ENCODE data around the gene PTGER2.

The PTGER2 gene

GRCh38 chr14:52318062-52318461, 4.0 kb downstream of the PTGER2 start:
- H3K4me3 ChIP-seq (ENCODE audit: insufficient read length, low read depth): no peak overlapping the region
- H3K36me3 ChIP-seq (ENCODE audit: insufficient read depth, insufficient read length, low read length): no peaks in the 10 kb centered on the region
- peaks cover 42% of the 10 kb centered on the region for H3K27me3 ChIP-seq (ENCODE audit: insufficient read depth, insufficient read length)
- H3K9ac ChIP-seq (ENCODE audit: insufficient read length, low read depth): no peak overlapping the region
- no peak for DNase-seq (ENCODE audit: low read depth, low spot score)
- H3K4me1 ChIP-seq (ENCODE audit: insufficient read depth, insufficient read length): no peaks in the 10 kb centered on the region
- peaks cover 5% of the 10 kb centered on the region; the same call in 1 of the 2 replicates for H3K9me3 ChIP-seq (ENCODE audit: insufficient read depth, low read length)
- TF ChIP-seq YY1 (IDR thresholded peaks at IDR 0.05; ENCODE audit: insufficient read depth, insufficient read length) (no peak), ZNF274 (IDR thresholded peaks at IDR 0.05; ENCODE audit: low read depth, low read length) (no peak), SUZ12 (IDR thresholded peaks at IDR 0.05; ENCODE audit: extremely low read depth, insufficient read depth, insufficient read length) (no peak)

GRCh38 chr14:52318826-52319645, 4.9 kb downstream of the PTGER2 start:
- no peak for TF ChIP-seq ZNF274 (IDR thresholded peaks at IDR 0.05; ENCODE audit: low read depth, low read length)
- TF ChIP-seq SUZ12 (IDR thresholded peaks at IDR 0.05; ENCODE audit: extremely low read depth, insufficient read depth, insufficient read length): no peak
- TF ChIP-seq YY1 (IDR thresholded peaks at IDR 0.05; ENCODE audit: insufficient read depth, insufficient read length): no peak
- Histone ChIP-seq H3K9me3 (ENCODE audit: insufficient read depth, low read length) (peaks cover 11% of the 10 kb centered on the region; the same call in 1 of the 2 replicates), H3K4me1 (ENCODE audit: insufficient read depth, insufficient read length) (no peaks in the 10 kb centered on the region), H3K36me3 (ENCODE audit: insufficient read depth, insufficient read length, low read length) (no peaks in the 10 kb centered on the region), H3K27me3 (ENCODE audit: insufficient read depth, insufficient read length) (peaks cover 33% of the 10 kb centered on the region), H3K9ac (ENCODE audit: insufficient read length, low read depth) (no peak overlapping the region), H3K4me3 (ENCODE audit: insufficient read length, low read depth) (no peak overlapping the region)
- no peak for DNase-seq (ENCODE audit: low read depth, low spot score)

- Histone ChIP-seq H3K4me3 (ENCODE audit: insufficient read length, low read depth) (no peak overlapping the region), H3K4me1 (ENCODE audit: insufficient read depth, insufficient read length) (no peaks in the 10 kb centered on the region), H3K9me3 (ENCODE audit: insufficient read depth, low read length) (peaks cover 11% of the 10 kb centered on the region; the same call in 1 of the 2 replicates), H3K36me3 (ENCODE audit: insufficient read depth, insufficient read length, low read length) (no peaks in the 10 kb centered on the region), H3K9ac (ENCODE audit: insufficient read length, low read depth) (no peak overlapping the region), H3K27me3 (ENCODE audit: insufficient read depth, insufficient read length) (peaks cover 24% of the 10 kb centered on the region)
- no peak for DNase-seq (ENCODE audit: low read depth, low spot score)
- TF ChIP-seq ZNF274 (IDR thresholded peaks at IDR 0.05; ENCODE audit: low read depth, low read length) (no peak), SUZ12 (IDR thresholded peaks at IDR 0.05; ENCODE audit: extremely low read depth, insufficient read depth, insufficient read length) (no peak), YY1 (IDR thresholded peaks at IDR 0.05; ENCODE audit: insufficient read depth, insufficient read length) (no peak)
Observed at GRCh38 chr14:52319919-52320318, 5.8 kb downstream of the PTGER2 start.

GRCh38 chr14:52325126-52325525, 11.0 kb downstream of the PTGER2 start:
- peaks cover 11% of the 10 kb centered on the region; the same call in 1 of the 2 replicates for H3K9me3 ChIP-seq (ENCODE audit: insufficient read depth, low read length)
- H3K9ac ChIP-seq (ENCODE audit: insufficient read length, low read depth): no peak overlapping the region
- no peak overlapping the region for H3K4me3 ChIP-seq (ENCODE audit: insufficient read length, low read depth)
- no peaks in the 10 kb centered on the region for H3K4me1 ChIP-seq (ENCODE audit: insufficient read depth, insufficient read length)
- TF ChIP-seq YY1 (IDR thresholded peaks at IDR 0.05; ENCODE audit: insufficient read depth, insufficient read length): no peak
- TF ChIP-seq ZNF274 (IDR thresholded peaks at IDR 0.05; ENCODE audit: low read depth, low read length): no peak
- DNase-seq (ENCODE audit: low read depth, low spot score): no peak
- no peaks in the 10 kb centered on the region for H3K27me3 ChIP-seq (ENCODE audit: insufficient read depth, insufficient read length)
- no peaks in the 10 kb centered on the region for H3K36me3 ChIP-seq (ENCODE audit: insufficient read depth, insufficient read length, low read length)

- DNase-seq (ENCODE audit: low read depth, low spot score): no peak
- no peak for TF ChIP-seq SUZ12 (IDR thresholded peaks at IDR 0.05; ENCODE audit: extremely low read depth, insufficient read depth, insufficient read length)
- TF ChIP-seq ZNF274 (IDR thresholded peaks at IDR 0.05; ENCODE audit: low read depth, low read length): no peak
- no peak for TF ChIP-seq YY1 (IDR thresholded peaks at IDR 0.05; ENCODE audit: insufficient read depth, insufficient read length)
- Histone ChIP-seq H3K4me3 (ENCODE audit: insufficient read length, low read depth) (no peak overlapping the region), H3K4me1 (ENCODE audit: insufficient read depth, insufficient read length) (no peaks in the 10 kb centered on the region), H3K9me3 (ENCODE audit: insufficient read depth, low read length) (peaks cover 11% of the 10 kb centered on the region; the same call in 1 of the 2 replicates), H3K36me3 (ENCODE audit: insufficient read depth, insufficient read length, low read length) (no peaks in the 10 kb centered on the region), H3K9ac (ENCODE audit: insufficient read length, low read depth) (no peak overlapping the region), H3K27me3 (ENCODE audit: insufficient read depth, insufficient read length) (no peaks in the 10 kb centered on the region)
Observed at GRCh38 chr14:52325630-52326029, 11.5 kb downstream of the PTGER2 start.

- TF ChIP-seq ZNF274 (IDR thresholded peaks at IDR 0.05; ENCODE audit: low read depth, low read length) (no peak), YY1 (IDR thresholded peaks at IDR 0.05; ENCODE audit: insufficient read depth, insufficient read length) (no peak), SUZ12 (IDR thresholded peaks at IDR 0.05; ENCODE audit: extremely low read depth, insufficient read depth, insufficient read length) (no peak)
- H3K9ac ChIP-seq (ENCODE audit: insufficient read length, low read depth): no peak overlapping the region
- no peaks in the 10 kb centered on the region for H3K4me1 ChIP-seq (ENCODE audit: insufficient read depth, insufficient read length)
- peaks cover 6% of the 10 kb centered on the region; the same call in 1 of the 2 replicates for H3K9me3 ChIP-seq (ENCODE audit: insufficient read depth, low read length)
- H3K36me3 ChIP-seq (ENCODE audit: insufficient read depth, insufficient read length, low read length): no peaks in the 10 kb centered on the region
- H3K27me3 ChIP-seq (ENCODE audit: insufficient read depth, insufficient read length): no peaks in the 10 kb centered on the region
- no peak for DNase-seq (ENCODE audit: low read depth, low spot score)
- H3K4me3 ChIP-seq (ENCODE audit: insufficient read length, low read depth): no peak overlapping the region
Observed at GRCh38 chr14:52327374-52328226, 13.5 kb downstream of the PTGER2 start.

GRCh38 chr14:52328276-52328675, 14.2 kb downstream of the PTGER2 start:
- Histone ChIP-seq H3K4me1 (ENCODE audit: insufficient read depth, insufficient read length) (no peaks in the 10 kb centered on the region), H3K9ac (ENCODE audit: insufficient read length, low read depth) (no peak overlapping the region), H3K36me3 (ENCODE audit: insufficient read depth, insufficient read length, low read length) (no peaks in the 10 kb centered on the region), H3K27me3 (ENCODE audit: insufficient read depth, insufficient read length) (no peaks in the 10 kb centered on the region), H3K4me3 (ENCODE audit: insufficient read length, low read depth) (no peak overlapping the region), H3K9me3 (ENCODE audit: insufficient read depth, low read length) (peaks cover 5% of the 10 kb centered on the region; the same call in 1 of the 2 replicates)
- no peak for DNase-seq (ENCODE audit: low read depth, low spot score)
- TF ChIP-seq SUZ12 (IDR thresholded peaks at IDR 0.05; ENCODE audit: extremely low read depth, insufficient read depth, insufficient read length): no peak
- no peak for TF ChIP-seq YY1 (IDR thresholded peaks at IDR 0.05; ENCODE audit: insufficient read depth, insufficient read length)
- no peak for TF ChIP-seq ZNF274 (IDR thresholded peaks at IDR 0.05; ENCODE audit: low read depth, low read length)

All from NT2/D1 (cell line).